ENCODE measurements around the gene PRPF6. TPM values are rescaled to one million over a fixed set of nuclear protein-coding genes. Genes with fewer than 3 reads are reported as not detected.

Gene PRPF6
- polyA plus RNA-seq, 4 donors: 86.0 to 95.4 (median 92.7) TPM

DNA sequence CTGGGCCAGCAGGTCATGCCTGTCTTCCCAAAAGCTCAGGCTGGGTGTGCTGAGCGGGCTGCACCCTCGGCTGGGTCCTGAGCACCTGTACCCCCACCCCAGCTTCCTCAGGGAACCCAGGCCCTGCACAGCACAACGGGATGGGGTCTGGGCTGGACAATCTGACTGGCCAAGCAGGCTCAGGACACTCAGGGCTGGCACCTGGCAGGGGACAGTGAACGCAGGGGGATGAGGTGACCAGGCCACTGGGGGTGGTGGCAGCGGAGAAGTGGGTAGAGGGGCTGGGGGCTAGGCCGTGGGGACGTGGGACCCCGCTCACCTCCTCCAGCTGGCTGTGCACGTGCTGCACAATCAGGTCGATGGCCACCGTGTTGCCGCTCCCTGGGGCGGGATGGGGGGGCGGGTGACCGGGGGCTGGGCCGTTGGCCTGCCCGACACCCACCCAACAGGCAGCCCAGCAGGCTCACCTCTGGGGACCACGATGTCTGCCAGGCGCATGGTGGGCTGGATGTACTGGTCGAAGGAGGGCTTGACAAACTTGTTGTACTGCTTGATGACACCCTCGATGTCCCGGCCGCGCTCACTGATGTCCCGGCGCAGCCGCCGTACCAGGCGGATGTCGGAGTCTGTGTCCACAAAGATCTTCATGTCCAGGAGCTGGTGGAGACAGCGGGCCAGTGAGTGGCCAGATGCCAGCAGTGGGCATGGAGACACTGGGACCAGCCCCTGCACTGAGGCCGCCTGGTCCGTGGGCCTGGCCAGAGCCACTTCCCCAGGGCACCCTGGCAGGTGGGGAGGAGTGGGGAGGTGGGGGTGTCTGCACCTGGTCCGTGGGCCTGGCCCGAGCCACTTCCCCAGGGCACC is 36.6 kb upstream of the PRPF6 start:
- DNase-seq (ENCODE audit: low read depth in 4 of 4, low spot score in 2 of 4): no peak

DNA sequence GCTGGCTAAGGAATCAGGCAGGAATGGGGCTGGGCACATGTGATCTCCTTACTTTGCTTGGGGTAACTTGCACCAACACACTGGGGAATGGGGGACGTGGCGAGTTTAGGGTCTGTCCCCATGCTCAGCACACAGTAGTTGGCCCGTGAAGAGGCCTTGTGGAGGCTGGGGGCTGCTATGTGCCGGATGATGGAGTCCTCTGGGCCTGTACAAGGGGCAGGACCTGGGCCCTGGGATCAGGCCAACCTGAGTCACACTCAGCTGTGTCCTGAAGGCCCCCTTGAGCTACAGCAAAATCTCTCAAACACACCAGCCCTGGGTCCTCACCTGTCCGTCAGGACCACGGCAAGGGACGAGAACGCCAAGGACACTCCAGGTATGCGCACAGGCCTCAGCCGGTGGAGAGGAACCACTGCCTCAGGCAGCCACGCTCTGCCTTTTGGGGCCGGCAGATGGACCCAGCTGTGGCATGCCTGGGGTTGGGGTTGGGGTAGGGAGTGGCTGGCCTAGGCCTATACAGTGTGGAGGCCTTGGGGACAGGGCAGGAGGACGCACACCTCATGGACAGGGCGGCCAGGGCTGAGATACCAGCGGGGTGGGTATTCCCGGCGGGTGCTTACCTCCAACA is 35.8 kb upstream of the PRPF6 start:
- no peak for DNase-seq (ENCODE audit: low read depth in 4 of 4, low spot score in 2 of 4)

DNA sequence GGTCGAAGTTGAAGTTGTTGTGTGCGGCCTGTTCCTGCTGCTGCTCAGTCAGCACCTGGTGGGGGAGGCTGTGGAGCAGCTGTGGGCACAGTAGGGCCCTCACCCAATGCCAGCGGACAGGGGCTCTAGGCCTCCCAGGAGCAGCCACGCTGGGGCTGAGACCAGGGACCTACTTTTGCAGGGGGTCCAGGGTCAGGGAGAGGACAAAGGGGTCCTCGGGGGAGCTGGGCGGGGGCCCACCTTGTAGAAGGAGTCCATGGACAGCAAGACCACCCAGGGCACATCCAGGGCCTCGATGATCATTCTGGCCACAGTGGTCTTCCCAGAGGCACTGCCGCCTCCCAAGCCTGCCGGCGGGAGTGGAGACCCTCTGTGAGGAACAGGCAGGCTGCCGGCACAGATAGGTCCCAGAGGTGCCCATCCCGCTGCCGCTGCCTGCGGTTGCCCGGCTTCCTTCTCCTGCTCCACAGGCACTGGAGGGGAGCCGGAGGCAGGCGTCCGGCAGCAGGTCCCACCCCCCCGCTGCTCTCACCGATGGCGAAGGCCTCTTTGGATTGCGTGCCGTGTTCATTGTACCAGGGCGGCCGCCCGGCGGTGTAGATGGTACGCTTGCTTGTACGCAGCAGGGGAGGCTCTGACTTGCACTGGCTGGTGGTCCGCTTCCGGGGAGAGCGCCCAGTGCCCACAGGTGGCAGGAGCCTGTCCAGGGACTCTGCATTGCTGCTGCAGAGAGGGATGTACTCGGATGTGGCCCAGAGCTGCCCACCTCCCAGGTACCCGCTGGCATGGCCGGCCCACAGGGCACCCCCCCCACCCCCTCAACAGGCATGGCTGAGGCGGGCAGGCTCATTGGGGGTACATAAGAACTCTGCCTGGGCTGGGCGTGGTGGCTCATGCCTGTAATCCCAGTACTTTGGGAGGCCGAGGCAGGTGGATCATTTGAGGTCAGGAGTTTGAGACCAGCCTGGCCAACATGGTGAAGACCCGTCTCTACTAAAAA is 34.7 kb upstream of the PRPF6 start:
- DNase-seq (ENCODE audit: low read depth in 4 of 4, low spot score in 2 of 4): no peak

DNA sequence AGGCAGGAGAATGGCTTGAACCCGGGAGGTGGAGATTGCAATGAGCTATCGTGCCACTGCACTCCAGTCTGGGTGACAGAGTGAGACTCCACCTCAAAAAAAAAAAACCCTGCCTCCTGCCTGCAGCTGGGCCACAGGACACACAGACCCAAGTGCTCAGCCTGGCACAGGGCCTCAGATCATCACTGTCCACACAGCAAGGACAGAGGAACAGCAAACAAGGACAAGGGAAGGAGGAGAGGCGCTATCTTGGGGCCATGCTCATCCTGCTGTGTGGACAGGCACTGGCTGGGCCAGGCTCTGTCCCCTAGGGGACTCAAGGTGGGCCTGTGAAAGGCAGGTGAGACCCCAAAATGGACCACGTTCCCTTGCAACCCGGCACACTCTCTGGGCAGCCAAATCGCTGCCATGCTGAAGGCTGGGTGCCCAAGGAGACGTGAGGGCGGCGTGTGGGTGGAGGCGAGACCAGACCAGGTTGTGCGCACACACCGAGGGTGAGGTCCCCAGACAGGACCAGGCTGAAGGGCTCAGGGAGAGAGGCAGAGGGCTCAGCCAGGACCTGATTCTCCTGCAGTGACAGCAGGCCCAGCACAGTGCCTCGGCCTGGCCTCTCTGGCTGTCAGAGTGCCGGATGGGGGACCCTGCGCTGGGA is 33.8 kb upstream of the PRPF6 start:
- DNase-seq (ENCODE audit: low read depth in 4 of 4, low spot score in 2 of 4): no peak

DNA sequence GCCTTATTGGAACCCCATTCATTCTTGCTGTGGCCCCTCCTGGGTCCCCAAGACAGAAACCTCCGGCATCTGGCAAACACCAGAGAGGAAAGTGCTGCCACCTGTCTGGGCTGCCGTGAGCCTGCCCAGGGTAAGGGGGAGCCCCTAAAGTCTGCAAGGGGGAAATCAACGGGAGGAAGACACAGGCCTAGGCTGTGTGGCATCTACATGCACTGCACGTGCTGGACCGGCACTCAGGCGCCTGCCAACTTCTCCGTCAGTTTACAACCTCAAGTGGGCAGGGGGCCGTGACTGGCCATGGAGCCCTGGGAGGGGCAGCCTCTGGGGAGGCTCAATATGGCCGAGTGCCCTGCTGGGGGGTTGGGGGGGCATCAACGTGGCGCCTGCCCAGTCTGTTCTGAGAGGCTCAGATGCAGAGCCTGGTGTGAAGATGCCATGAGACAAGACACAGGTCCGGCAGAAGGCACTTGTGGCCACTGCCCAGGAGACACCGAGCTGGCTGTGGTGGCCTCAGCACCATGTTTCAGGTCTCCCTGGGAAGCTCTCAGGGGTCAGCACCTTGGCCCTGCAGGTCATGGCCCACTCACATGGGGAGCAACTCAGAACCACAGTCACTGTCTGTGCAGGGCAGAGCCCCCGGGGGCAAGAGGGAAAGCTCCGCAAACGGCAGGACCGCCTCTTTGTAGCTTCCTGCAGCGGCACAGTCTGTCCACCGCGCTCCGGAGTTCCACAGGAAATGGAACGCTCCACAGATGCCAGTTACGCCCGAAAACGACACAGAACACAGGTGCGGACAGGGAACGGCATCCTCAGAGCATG is 33.1 kb upstream of the PRPF6 start:
- DNase-seq (ENCODE audit: low read depth in 4 of 4, low spot score in 2 of 4): no peak

DNA sequence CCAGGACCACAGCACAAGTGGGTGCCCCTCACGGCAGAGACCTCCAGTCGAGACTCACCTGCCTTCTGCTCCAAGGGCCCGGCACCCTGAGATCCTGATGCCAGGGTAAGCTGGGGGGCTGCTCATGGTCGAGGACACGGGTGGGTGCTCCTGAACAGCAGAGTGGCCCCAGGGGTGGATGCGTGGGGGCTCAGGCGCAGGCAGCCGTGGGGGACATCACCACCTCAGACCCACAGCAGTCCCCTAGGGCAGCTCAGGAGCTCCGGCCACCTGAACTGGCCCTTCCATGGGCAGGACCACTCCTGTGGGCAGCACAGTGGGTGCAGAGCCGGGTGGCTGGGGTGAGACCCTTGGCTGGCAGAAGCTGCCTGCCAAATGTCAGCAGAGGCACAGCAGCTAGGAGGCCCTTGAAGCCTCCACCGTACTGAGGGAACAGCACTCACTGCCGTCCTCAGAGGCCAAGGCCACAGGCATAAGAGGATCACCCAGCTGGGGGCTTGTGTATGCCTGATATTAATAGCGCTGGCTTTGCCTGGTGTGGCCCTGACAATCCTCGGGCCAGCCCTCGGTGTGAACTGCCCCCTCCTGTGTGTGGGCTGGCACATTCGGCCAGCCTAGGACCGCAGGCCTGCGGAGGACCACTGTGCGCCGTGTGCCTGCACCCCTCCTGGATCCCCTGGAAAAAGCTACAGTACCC is 30.1 kb upstream of the PRPF6 start:
- DNase-seq (ENCODE audit: low read depth in 4 of 4, low spot score in 2 of 4): no peak

DNA sequence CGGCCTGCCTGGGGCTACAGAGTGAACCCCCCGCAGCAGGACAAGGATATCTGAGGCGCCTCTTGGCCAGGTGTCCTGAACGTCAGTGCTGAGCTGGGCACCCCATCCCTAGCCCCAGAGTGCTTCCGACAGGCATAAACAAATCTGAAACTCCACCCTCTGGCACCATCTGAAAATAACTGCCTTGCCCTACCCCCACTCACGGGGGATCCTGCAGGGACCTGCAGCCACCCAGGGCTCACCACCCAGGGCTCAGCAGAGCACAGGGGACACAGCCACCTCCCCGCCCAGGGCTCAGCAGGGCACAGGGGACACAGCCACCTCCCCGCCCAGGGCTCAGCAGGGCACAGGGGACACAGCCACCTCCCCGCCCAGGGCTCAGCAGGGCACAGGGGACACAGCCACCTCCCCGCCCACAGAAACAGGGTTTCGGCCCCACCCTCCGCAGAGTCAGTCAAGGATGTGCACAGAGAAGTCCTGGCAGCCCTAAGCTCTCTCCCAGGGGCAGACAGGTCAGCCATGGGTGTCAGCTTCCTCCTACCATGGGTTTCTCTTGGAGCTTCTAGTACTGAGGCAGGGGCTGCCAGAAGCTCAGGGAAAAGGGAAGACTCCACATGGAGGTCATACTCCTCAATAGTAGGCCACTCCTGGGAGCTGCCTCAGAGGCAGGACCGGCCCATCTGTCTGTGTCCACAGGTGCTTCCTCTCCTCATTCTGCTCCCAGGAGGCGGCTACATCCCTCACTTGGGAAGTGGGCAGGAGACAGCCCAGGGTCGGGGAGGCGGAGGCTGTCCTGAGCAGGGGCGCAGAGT is 29.3 kb upstream of the PRPF6 start:
- no peak for DNase-seq (ENCODE audit: low read depth in 4 of 4, low spot score in 2 of 4)

DNA sequence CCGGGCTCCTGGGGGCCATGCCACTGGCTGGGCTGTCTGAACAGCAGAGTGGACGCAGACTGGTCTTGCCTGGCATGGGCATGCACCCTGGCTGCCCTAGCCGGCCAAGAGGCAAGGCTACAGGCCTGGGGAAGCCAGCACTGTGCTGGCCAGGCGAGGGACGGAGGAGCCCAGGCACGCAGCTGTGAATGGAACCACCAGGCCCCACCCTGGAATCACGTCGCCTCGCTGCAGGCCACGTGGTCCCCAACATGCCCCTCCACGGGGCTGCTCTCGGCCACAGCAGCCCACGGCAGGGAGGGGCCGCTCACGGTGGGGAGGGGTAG is 28.8 kb upstream of the PRPF6 start:
- DNase-seq (ENCODE audit: low read depth in 4 of 4, low spot score in 2 of 4): no peak

DNA sequence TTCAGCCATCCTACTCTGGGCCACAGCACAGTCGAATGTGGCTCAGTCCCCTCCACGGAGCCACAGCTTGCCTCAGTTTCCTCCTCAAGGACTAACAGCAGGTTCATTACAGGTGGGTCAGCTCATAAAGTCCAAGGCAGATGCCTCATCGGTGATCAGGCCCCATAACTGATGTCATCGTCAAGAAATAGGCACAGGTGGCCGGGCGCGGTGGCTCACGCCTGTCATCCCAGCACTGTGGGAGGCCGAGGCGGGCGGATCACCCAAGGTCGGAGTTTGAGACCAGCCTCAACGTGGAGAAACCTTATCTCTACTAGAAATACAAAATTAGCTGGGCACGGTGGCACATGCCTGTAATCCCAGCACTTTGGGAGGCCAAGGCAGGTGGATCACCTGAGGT is 28.2 kb upstream of the PRPF6 start:
- DNase-seq (ENCODE audit: low read depth in 4 of 4, low spot score in 2 of 4): no peak

DNA sequence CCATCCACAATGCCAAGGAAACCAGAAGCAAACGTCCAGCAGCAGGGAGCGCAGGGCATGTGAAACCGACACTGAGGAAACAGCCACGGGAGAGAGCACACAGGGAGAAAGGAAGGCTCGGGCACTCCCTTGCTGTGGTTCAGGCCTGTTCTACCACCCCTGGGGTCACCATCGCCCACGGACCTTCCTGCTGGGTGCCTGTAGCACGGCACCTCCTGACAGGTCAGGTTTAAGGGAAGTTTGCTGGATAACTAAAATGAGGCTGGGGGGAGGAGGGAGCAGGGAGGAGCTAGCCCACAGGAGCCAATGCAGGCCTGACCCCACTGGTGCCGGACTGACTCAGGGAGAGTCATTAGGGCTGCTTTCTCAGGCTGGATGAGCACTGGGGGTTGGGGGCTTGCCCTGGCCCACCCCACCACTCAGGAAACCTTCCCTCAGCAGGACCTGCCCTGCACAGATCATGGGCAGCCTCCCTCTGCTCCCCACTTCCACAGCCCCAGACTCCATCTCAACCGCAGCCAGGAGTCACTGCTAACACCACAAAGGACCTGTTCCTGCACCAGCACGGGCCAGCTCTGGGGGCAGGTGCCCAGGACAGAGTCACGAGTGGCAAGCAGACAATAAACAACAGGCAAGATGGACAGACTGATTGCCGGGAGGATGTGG is 27.0 kb upstream of the PRPF6 start:
- no peak for DNase-seq (ENCODE audit: low read depth in 4 of 4, low spot score in 2 of 4)

DNA sequence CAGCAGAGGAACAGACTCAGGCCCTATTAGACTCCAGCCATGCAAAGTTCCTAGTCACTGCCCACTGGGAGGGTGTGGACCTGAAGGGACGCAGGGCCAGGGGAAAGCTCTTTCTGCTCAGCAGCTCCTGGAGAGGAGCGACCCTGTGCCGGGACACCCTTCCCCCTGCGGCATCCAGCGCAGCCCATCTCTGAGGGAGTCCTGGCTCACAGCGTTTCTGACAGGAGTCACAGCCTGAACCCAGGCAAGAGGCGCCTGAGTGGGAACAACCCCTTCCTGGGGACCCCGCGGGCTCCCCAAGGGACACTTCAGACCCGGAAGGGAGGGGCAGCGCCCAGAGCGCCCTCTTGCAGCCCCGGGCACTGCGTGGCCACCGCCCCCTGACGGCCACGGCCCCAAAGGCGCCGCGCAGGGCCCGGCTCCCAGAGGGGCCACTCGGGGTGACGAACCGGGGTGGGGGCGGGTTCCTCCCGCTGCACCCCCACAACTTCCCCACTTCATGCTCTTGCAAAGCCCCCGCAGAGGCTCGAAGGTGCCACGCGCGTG is 25.6 kb upstream of the PRPF6 start:
- DNase-seq (ENCODE audit: low read depth in 4 of 4, low spot score in 2 of 4): no peak

DNA sequence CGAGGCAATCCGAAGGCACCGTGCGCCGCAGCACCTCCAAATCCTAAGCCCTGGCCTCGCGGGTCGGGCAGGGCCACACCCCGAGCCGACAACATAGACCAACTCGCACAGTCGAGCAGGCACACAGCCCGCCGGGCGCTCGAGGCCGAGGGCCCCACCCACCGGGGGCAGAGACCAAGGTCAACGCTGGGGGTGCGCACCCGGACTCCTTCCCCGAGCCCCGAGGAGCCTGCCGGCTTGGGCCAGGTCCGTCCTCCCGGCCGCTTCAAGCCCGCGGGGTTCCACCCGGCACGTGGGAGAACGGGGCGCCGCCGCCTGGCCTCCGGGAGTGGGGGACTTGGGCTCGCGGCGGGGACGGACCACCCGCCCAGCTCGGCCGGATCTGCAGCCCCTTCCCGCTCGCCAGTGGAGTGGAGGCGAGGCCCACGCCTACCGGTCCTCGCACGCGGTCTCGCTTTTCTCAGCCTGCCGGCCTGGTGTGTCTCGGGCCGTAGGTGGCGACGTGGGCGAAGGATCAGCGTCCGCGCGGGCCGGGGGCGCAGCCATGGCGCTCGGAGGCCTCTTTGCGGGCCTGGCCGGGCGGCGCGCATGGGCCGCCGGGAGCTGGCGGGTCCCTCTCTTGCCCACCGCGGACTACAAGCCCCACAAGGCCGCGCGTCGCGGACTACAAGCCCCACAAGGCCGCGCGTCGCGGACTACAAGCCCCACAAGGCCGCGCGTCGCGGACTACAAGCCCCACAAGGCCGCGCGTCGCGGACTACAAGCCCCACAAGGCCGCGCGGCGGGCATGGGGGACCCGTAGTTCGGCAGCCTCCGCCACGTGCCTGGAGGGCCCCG is 24.9 kb upstream of the PRPF6 start, which contains the start of gene UCKL1:
Gene UCKL1, minus strand, starts transcription at position 590 of the 837 bp plus-strand sequence. Its CDS starts 44 bp downstream, at position 546.
- DNase-seq (ENCODE audit: low read depth in 4 of 4, low spot score in 2 of 4): peak in 1 of 4 donors; percentile 80

DNA sequence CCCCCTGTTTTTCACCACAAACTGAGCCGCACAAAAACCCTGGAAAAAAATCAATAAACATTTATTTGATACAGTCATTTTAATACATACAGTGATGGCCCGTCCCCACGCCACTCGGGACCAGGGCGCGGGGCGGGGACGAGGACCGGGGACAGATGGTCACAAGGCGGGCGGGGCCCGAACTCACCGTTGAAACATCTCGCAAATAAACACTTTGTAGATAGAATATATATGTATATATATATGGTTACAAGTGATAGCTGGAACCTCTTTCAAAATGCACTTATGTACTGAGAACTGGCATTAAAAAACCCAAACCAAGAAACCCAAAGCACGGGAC is 24.3 kb upstream of the PRPF6 start:
- no peak for DNase-seq (ENCODE audit: low read depth in 4 of 4, low spot score in 2 of 4)

DNA sequence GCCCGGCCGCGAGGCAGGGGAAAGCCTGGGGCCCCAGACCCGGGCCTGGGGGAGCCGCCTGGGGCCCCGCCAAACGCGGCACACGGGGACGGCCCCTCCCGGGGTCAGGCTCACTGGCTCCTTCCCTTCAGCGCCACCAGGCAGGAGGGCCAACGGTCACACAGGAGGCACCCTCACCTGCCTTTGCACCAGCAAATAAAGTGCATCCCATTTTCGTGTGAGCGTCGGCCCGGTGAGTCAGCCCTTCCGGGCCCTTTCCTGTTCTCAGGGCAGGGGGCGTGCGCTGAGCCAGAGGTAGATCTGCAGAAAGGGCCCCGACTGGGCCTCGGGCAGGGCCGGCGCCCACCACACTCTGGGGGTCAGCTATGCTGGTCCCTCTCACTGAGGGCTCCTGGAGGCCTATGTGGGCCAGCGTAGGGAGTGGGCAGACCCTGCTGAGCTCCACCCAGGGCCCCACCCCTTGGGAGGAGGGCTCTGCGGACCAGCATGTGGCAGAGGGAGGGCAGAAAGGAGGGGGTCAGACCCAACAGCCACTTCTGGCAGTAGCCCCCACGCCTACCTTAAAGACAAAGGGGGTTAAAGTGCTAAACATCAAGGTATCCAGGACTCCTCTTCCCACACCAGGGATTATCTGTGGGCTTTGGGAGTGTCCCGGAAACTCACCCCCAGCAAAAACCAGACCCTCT is 23.8 kb upstream of the PRPF6 start:
- DNase-seq (ENCODE audit: low read depth in 4 of 4, low spot score in 2 of 4): no peak

DNA sequence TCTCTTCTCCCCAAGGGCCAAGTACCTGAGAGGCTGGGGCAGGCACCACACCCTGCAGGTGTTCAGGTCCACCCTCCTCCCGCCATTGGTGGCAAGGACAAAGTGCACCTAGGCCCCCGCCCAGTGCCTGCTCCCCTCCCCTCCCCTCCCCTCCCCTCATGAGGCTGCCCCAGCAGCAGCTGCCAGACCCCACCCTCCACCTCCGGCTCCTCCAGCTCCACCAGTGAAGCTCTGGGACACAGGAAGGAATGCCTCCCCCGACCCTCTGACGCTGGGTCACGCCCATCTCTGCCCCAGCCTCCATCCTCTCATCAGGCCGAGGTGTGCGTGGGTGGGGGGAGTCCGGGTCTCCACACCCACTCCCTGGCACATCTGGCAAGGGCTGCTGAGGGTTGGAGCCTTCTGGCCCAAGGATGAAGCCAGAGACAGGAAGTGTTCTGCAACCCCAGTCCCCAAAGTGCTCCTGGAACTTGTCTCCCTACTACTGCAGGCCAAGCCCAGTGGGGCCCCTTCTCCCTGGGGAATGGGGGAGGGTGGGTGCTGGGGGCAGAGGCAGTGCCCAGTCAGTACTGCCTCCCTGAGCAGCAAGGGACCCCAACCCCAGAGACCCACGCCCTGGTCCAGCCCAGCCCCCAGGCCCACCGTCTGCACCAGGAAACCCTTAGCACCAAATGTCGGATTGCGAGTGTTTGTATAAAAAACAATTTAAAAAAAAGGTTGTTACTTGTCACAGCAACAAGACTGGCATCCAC is 23.1 kb upstream of the PRPF6 start:
- no peak for DNase-seq (ENCODE audit: low read depth in 4 of 4, low spot score in 2 of 4)

Data from left renal cortex interstitium (tissue), 4 donors.